ENCODE results near the gene FBXL2.

DNA sequence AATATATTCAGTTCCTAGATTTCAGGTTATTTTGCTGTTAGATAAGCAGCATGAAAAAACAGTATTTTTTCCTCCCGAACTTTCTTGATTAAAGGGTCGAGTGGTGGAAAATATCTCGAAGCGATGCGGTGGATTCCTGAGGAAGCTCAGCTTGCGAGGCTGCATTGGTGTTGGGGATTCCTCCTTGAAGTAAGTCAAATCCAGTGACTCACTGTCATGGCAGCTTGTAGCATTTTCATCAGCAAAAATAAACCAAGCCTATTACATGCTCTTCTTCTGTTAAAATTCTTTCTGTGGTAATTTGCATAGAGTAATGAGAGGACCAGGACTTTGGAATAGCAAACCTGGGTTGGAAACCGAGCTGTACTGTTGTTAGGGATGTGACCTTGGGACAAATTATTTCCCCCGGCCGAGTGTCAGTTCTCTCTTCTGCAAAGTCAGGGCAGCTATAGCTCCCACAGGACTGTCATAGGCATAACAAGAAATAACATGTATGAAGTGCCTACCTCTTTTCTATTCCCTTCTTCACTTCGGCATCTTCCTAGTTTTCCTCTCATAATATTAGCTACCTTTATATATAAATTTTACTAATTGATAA lies 87.4 kb downstream of the FBXL2 start:
- TF ChIP-seq YY1 (IDR thresholded peaks at IDR 0.05; ENCODE audit: low read depth): no peak
- no peak for TF ChIP-seq CREB1 (IDR thresholded peaks at IDR 0.05; ENCODE audit: low read depth)
- TF ChIP-seq RAD21 (IDR thresholded peaks at IDR 0.05; ENCODE audit: low read depth): no peak
- TF ChIP-seq EP300 (IDR thresholded peaks at IDR 0.05; ENCODE audit: borderline replicate concordance): no peak
- TF ChIP-seq ZBTB7A (IDR thresholded peaks at IDR 0.05; ENCODE audit: low read depth): no peak
- TF ChIP-seq, protein P1, sequence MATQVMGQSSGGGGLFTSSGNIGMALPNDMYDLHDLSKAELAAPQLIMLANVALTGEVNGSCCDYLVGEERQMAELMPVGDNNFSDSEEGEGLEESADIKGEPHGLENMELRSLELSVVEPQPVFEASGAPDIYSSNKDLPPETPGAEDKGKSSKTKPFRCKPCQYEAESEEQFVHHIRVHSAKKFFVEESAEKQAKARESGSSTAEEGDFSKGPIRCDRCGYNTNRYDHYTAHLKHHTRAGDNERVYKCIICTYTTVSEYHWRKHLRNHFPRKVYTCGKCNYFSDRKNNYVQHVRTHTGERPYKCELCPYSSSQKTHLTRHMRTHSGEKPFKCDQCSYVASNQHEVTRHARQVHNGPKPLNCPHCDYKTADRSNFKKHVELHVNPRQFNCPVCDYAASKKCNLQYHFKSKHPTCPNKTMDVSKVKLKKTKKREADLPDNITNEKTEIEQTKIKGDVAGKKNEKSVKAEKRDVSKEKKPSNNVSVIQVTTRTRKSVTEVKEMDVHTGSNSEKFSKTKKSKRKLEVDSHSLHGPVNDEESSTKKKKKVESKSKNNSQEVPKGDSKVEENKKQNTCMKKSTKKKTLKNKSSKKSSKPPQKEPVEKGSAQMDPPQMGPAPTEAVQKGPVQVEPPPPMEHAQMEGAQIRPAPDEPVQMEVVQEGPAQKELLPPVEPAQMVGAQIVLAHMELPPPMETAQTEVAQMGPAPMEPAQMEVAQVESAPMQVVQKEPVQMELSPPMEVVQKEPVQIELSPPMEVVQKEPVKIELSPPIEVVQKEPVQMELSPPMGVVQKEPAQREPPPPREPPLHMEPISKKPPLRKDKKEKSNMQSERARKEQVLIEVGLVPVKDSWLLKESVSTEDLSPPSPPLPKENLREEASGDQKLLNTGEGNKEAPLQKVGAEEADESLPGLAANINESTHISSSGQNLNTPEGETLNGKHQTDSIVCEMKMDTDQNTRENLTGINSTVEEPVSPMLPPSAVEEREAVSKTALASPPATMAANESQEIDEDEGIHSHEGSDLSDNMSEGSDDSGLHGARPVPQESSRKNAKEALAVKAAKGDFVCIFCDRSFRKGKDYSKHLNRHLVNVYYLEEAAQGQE (IDR thresholded peaks at IDR 0.05; ENCODE audit: low read depth): no peak
